Caco-2 (cell line): ENCODE measurements around the gene GGA1. TPM values are rescaled to one million over a fixed set of nuclear protein-coding genes. Genes with fewer than 3 reads are reported as not detected.

ENCODE experiments used
- BruUV-seq: library from RNA; stranded (reverse); fragments of 400-500 nt; replicated peaks from 2 replicates; lab custom pipeline; 2021; lab: Mats Ljungman, UMichigan
- CTCF ChIA-PET: fragments of 300-600 bp; sonication (Branson Sonifier 250); formaldehyde crosslinking; loops from one replicate; lab custom pipeline; 2022; ENCODE audit warnings: antibody characterized with exemption; lab: Charles Lee
- POLR2A ChIA-PET: fragments of 300-600 bp; sonication (Branson Sonifier 250); formaldehyde crosslinking; loops from one replicate; lab custom pipeline; 2022; ENCODE audit warnings: antibody characterized with exemption; lab: Charles Lee
- DNase-seq, 2 experiments: peaks; one replicate each; pipeline versions ENCODE4 v3.0.0 to v3.0.0-alpha.2; 2020 to 2022
- H3K27me3 ChIP-seq: replicated peaks from 2 replicates; pipeline ENCODE4 v1.6.0; 2011; ENCODE audit warnings: low read length; ENCODE audit not compliant: control insufficient read depth, insufficient read depth
- H3K36me3 ChIP-seq: 2 replicates; pipeline ENCODE4 v1.5.1; 2011; ENCODE audit warnings: low read length; ENCODE audit not compliant: control insufficient read depth, insufficient read depth
- H3K4me1 ChIP-seq: fragments of 250-450 bp; sonication (Bioruptor Pico); 2 replicates; pipeline ENCODE4 v1.5.1; 2020; ENCODE audit warnings: mild to moderate bottlenecking
- H3K4me3 ChIP-seq: 2 replicates; pipeline ENCODE4 v1.5.1; 2011; ENCODE audit warnings: low read depth, mild to moderate bottlenecking, control low read depth, low read length
- H3K9me3 ChIP-seq: fragments of 250-450 bp; sonication (Bioruptor Pico); 2 replicates; pipeline ENCODE4 v1.5.1; 2020; ENCODE audit warnings: mild to moderate bottlenecking, moderate library complexity
- H3K27ac Mint-ChIP-seq: one replicate; pipeline ENCODE4 v1.8.0; 2022; ENCODE audit warnings: mixed read lengths; ENCODE audit not compliant: unreplicated experiment
- H3K27me3 Mint-ChIP-seq: one replicate; pipeline ENCODE4 v1.8.0; 2022; ENCODE audit warnings: mixed read lengths; ENCODE audit not compliant: insufficient read depth, unreplicated experiment
- H3K36me3 Mint-ChIP-seq: one replicate; pipeline ENCODE4 v1.8.0; 2022; ENCODE audit warnings: mild to moderate bottlenecking, mixed read lengths; ENCODE audit not compliant: insufficient read depth, unreplicated experiment
- H3K4me1 Mint-ChIP-seq: one replicate; pipeline ENCODE4 v1.8.0; 2022; ENCODE audit warnings: low read depth, mixed read lengths; ENCODE audit not compliant: unreplicated experiment
- H3K4me3 Mint-ChIP-seq: one replicate; pipeline ENCODE4 v1.8.0; 2022; ENCODE audit warnings: mild to moderate bottlenecking, moderate library complexity, mixed read lengths; ENCODE audit not compliant: unreplicated experiment
- H3K9me3 Mint-ChIP-seq: one replicate; pipeline ENCODE4 v1.8.0; 2022; ENCODE audit warnings: mixed read lengths; ENCODE audit not compliant: unreplicated experiment
- CTCF ChIP-seq, 2 experiments: fragments of 200-600 bp in 1 of 2; IDR thresholded peaks; 1 replicate in 1 of 2; 2 replicates in 1 of 2; pipeline versions ENCODE4 v1.5.1 to v1.8.0; 2011 to 2022; ENCODE audit warnings: antibody characterized with exemption in 1 of 2, control low read depth in 1 of 2, inconsistent platforms in 1 of 2, low read depth in 1 of 2, low read length in 1 of 2, mild to moderate bottlenecking in 1 of 2, moderate library complexity in 1 of 2; ENCODE audit not compliant: insufficient read depth in 1 of 2, severe bottlenecking in 1 of 2, unreplicated experiment in 1 of 2
- intact Hi-C: fragments of 100-400 bp; cut with micrococcal nuclease; formaldehyde crosslinking; loops from one replicate; pipeline ENCODE4 v1.10.0; 2022; ENCODE audit not compliant: unreplicated experiment
- total RNA-seq: library from RNA; stranded (reverse); gene quantifications from 2 replicates; pipeline ENCODE4 v1.2.3, GENCODE V29; 2022

GGA1 gene
- total RNA-seq, 1 experiment from 2014 or later: 65.7 TPM

DNA sequence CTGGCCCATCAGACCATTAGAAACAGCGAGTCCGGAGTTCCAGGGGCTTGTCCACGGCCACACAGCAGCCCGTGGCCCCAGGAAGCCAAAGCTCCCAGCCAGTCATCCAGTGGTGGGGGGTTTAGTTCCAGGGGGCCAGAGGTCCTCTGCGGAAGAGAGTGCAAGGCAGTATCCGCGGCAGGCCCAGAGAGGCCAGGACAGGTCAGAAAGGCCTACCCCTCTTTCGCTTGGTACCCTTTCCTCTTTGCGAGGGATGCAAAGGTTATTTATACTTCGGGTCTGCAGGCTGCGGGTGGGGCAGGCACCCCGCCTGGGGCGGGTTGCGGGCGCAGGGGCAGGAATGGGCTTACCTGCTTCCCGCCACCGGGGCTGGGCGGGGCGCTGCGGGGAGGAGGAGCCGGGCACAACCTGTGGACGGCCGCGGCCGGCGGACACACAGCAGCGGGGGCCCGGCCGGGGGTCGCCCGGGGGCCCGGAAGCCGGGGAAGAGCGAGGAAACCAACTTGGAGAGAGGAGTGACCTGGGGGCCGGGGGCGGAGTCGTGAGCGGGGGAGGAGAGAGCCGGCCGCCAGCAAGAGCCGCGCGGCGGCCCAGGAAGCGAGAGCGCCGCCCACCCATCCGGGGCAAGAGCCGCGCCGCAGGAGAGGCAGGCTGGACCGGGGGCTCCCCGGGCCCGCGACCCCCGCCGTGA is 30.6 kb downstream of the GGA1 start, which contains the start of gene SH3BP1:
SH3BP1 (plus strand) TSS at position 600 of the 691 bp plus-strand sequence. CDS start 119 bp downstream, outside the sequence.
- H3K4me1 Mint-ChIP-seq: peaks cover 13% of the 10 kb centered on the region
- peak within 1 kb of the TSS; percentile 75 for H3K4me3 Mint-ChIP-seq
- H3K27ac Mint-ChIP-seq: peak within 1 kb of the TSS; percentile 76
- TF ChIP-seq CTCF (IDR thresholded peaks at IDR 0.05; ENCODE audit: insufficient read depth in 1 of 2, low read depth in 1 of 2, low read length in 1 of 2, severe bottlenecking in 1 of 2, unreplicated experiment in 1 of 2): no peak
- no TSS peak for BruUV-seq
- H3K36me3 Mint-ChIP-seq: peaks cover 13% of the 10 kb centered on the region
- no peaks in the 10 kb centered on the region for H3K9me3 Mint-ChIP-seq
- peaks cover 26% of the 10 kb centered on the region for H3K4me1 ChIP-seq
- peak within 1 kb of the TSS; percentile 78 for H3K4me3 ChIP-seq
- intact Hi-C loops: no loop called here
- no peaks in the 10 kb centered on the region for H3K27me3 ChIP-seq
- ChIA-PET CTCF (interaction anchor here (0.6 to 1.0 kb wide), 3 partner anchors 19 to 93 kb away, joined by 3 to 6 read pairs (median 3); partner anchors contain the start of gene PDXP), POLR2A (no interaction called here)
- no peaks in the 10 kb centered on the region; the same call in 1 of the 2 replicates for H3K36me3 ChIP-seq
- no peaks in the 10 kb centered on the region for H3K27me3 Mint-ChIP-seq
- peak; percentile 77 to 81 for DNase-seq
- H3K9me3 ChIP-seq: no peaks in the 10 kb centered on the region

DNA sequence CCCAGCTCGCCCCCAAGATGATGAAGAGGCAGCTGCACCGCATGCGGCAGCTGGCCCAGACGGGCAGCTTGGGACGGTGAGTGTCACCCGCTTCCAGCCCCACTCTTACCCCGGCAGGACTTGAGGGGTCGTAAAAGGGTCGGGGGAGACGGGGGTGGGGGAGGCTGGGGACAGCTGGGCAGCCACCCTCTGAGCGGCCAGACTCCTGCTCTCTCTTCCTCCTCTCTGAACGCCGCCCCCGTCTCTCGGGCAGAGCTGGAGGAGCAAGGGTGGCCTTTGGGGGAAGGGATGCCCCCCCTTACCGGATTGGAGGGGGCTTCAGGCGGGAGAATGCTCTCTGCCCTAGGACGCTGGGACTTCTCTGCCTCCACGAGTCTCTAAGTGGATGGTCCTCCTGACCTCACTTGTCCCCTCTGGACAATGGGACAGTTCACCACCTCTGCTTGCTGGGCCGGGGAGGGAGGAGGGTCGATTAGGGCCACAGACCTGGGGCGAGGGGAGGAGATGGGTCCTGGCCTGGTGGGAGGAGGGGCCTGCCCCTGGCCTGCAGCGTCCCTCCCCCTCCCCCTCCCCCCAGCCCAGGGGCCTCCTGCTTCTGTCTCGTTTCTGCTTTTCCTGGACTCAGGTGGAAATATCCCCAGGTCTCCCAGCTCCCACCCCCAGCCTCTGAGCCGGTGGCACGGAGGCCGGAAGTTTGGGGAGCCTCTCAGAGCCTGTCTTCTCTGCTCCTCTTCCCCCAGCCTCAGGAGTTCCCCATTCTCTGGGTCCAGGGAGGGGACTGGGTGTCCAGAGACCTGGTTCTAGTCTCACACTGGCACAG is 31.3 kb downstream of the GGA1 start:
- ChIA-PET POLR2A (no interaction called here), CTCF (interaction anchor here (0.6 to 1.0 kb wide), 2 partner anchors 19 to 31 kb away, joined by 3 to 6 read pairs; partner anchors contain the start of genes GGA1 and PDXP)
- H3K36me3 Mint-ChIP-seq: peaks cover 13% of the 10 kb centered on the region
- H3K36me3 ChIP-seq: no peaks in the 10 kb centered on the region; the same call in 1 of the 2 replicates
- no TSS peak for BruUV-seq
- H3K9me3 ChIP-seq: no peaks in the 10 kb centered on the region
- DNase-seq: no peak
- H3K27me3 ChIP-seq: no peaks in the 10 kb centered on the region
- peak overlapping the region; percentile 78 for H3K4me3 ChIP-seq
- TF ChIP-seq CTCF (IDR thresholded peaks at IDR 0.05; ENCODE audit: insufficient read depth in 1 of 2, low read depth in 1 of 2, low read length in 1 of 2, severe bottlenecking in 1 of 2, unreplicated experiment in 1 of 2): no peak
- peaks cover 26% of the 10 kb centered on the region for H3K4me1 ChIP-seq
- peak overlapping the region; percentile 75 for H3K4me3 Mint-ChIP-seq
- H3K27me3 Mint-ChIP-seq: no peaks in the 10 kb centered on the region
- H3K9me3 Mint-ChIP-seq: no peaks in the 10 kb centered on the region
- peaks cover 13% of the 10 kb centered on the region for H3K4me1 Mint-ChIP-seq
- intact Hi-C loops: loop anchor here (2.0 to 5.0 kb wide), 2 partner anchors 31 to 97 kb away; partner anchors contain the start of gene GGA1
- peak overlapping the region; percentile 42 for H3K27ac Mint-ChIP-seq
